Transverse colon (tissue), 4 donors: ENCODE results near the gene SLC36A2. TPM values are rescaled to one million over a fixed set of nuclear protein-coding genes. Genes with fewer than 3 reads are reported as not detected.

Source experiments
- DNase-seq: peaks from one replicate; pipeline ENCODE4 v3.0.0-alpha.2; 2019
- H3K27ac ChIP-seq, 4 donors: fragments of 200-600 bp; sonication (generic); 2 replicates each; pipeline ENCODE4 v1.5.1; 2016 to 2018; ENCODE audit warnings: inconsistent platforms in 4 of 4
- H3K27me3 ChIP-seq: fragments of 200-600 bp; sonication (generic); 2 replicates; pipeline ENCODE4 v1.5.1; 2017; ENCODE audit warnings: inconsistent platforms
- H3K36me3 ChIP-seq, 4 donors: fragments of 200-600 bp; sonication (generic); 2 replicates each; pipeline ENCODE4 v1.5.1; 2017 to 2019; ENCODE audit warnings: inconsistent platforms in 4 of 4
- H3K4me1 ChIP-seq, 4 donors: fragments of 200-600 bp; sonication (generic); 2 replicates each; pipeline ENCODE4 v1.5.1; 2017 to 2020; ENCODE audit warnings: inconsistent platforms in 4 of 4
- H3K4me3 ChIP-seq, 4 donors: fragments of 200-600 bp; sonication (generic); 1 replicate in 1 of 4; 2 replicates in 3 of 4; pipeline versions ENCODE4 v1.5.1 to v1.6.1; 2017 to 2019; ENCODE audit warnings: inconsistent platforms in 4 of 4
- H3K9me3 ChIP-seq, 2 donors: fragments of 200-600 bp; sonication (generic); 2 replicates each; pipeline ENCODE4 v1.5.1; 2017 to 2019; ENCODE audit warnings: inconsistent platforms in 2 of 2
- EP300 ChIP-seq: sonication (generic); formaldehyde crosslinking; IDR thresholded peaks from one replicate; pipeline ENCODE4 v1.6.1; 2017; ENCODE audit warnings: antibody characterized with exemption, low read depth
- POLR2A ChIP-seq: fragments of 450-650 bp; IDR thresholded peaks from one replicate; pipeline ENCODE4 v1.6.1; 2016; ENCODE audit warnings: antibody characterized with exemption, mild to moderate bottlenecking, moderate library complexity
- POLR2AphosphoS5 ChIP-seq, 3 donors: sonication (generic); formaldehyde crosslinking; IDR thresholded peaks; one replicate each; pipeline ENCODE4 v1.6.1; 2016; ENCODE audit warnings: antibody characterized with exemption in 3 of 3
- WGBS, 2 donors: methylation state at CpG; one replicate each; pipeline ENCODE4 v1.1.5; 2018; ENCODE audit warnings: low coverage in 1 of 2; 5-methylcytosine and 5-hydroxymethylcytosine counted together
- in situ Hi-C, 4 donors: fragments of 200-750 bp; cut with MboI; loops; one replicate each; pipeline versions ENCODE4 v1.15.0 to v1.15.1; 2017; ENCODE audit warnings: low sequenced_read_pairs in 3 of 4, low pct_ligation_motif_present in 1 of 4, low pct_unique_long_range_greater_than_20kb in 1 of 4
- intact Hi-C: fragments of 100-400 bp; cut with DNase I; formaldehyde crosslinking; loops from one replicate; pipeline ENCODE4 v1.15.1; 2023; ENCODE audit warnings: low total_unique reads
- total RNA-seq, 4 donors: library from RNA; depleted of rRNA; stranded (reverse); fragments of >200 nt; gene quantifications; one replicate each; pipeline ENCODE4 v1.1.0, GENCODE V29; 2016
- TF ChIP-seq, protein P1 (sequence below), 5 experiments: fragments of 200-600 bp in 3 of 5; fragments of 450-650 bp in 2 of 5; sonication (generic) in 3 of 5; IDR thresholded peaks; 1 replicate in 2 of 5; 2 replicates in 3 of 5; pipeline ENCODE4 v1.5.1; 2016 to 2017; ENCODE audit warnings: antibody characterized with exemption in 5 of 5, inconsistent platforms in 3 of 5, mild to moderate bottlenecking in 2 of 5, moderate library complexity in 1 of 5

Gene SLC36A2
- total RNA-seq, 4 donors from 2014 or later = not detected

GRCh38 chr5:151340004-151340403 is 7.4 kb downstream of the SLC36A2 start:
- Histone ChIP-seq H3K36me3 (no peaks in the 10 kb centered on the region), H3K4me1 (no peaks in the 10 kb centered on the region), H3K9me3 (no peaks in the 10 kb centered on the region), H3K4me3 (no peak overlapping the region), H3K27me3 (peaks cover 16% of the 10 kb centered on the region), H3K27ac (no peak overlapping the region)
- in situ Hi-C loops = no loop called here
- TF ChIP-seq, protein P1, sequence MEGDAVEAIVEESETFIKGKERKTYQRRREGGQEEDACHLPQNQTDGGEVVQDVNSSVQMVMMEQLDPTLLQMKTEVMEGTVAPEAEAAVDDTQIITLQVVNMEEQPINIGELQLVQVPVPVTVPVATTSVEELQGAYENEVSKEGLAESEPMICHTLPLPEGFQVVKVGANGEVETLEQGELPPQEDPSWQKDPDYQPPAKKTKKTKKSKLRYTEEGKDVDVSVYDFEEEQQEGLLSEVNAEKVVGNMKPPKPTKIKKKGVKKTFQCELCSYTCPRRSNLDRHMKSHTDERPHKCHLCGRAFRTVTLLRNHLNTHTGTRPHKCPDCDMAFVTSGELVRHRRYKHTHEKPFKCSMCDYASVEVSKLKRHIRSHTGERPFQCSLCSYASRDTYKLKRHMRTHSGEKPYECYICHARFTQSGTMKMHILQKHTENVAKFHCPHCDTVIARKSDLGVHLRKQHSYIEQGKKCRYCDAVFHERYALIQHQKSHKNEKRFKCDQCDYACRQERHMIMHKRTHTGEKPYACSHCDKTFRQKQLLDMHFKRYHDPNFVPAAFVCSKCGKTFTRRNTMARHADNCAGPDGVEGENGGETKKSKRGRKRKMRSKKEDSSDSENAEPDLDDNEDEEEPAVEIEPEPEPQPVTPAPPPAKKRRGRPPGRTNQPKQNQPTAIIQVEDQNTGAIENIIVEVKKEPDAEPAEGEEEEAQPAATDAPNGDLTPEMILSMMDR (IDR thresholded peaks at IDR 0.05) = no peak
- TF ChIP-seq POLR2A (no peak), POLR2AphosphoS5 (IDR thresholded peaks at IDR 0.05) (no peak), EP300 (no peak)
- WGBS, 2 donors = 58 to 71% methylated on average over 3 of the region's 3 CpGs
- DNase-seq = no peak
- intact Hi-C loops = loop anchor here (5.0 kb wide), 1 partner anchor 1228 kb away; no protein-coding TSS in a partner anchor

- DNase-seq = no peak
- 75% methylated on average over 4 of the region's 4 CpGs for WGBS, 2 donors
- H3K4me1 ChIP-seq = no peaks in the 10 kb centered on the region
- peaks cover 4% of the 10 kb centered on the region for H3K27me3 ChIP-seq
- no peak overlapping the region for H3K27ac ChIP-seq
- in situ Hi-C loops (no loop called here), intact Hi-C loops (no loop called here)
- H3K9me3 ChIP-seq = no peaks in the 10 kb centered on the region
- no peak for TF ChIP-seq POLR2A
- TF ChIP-seq, protein P1 (IDR thresholded peaks at IDR 0.05) = no peak
- TF ChIP-seq POLR2AphosphoS5 (IDR thresholded peaks at IDR 0.05) = no peak
- TF ChIP-seq EP300 = no peak
- H3K4me3 ChIP-seq = no peak overlapping the region
- H3K36me3 ChIP-seq = no peaks in the 10 kb centered on the region
Measured at GRCh38 chr5:151338734-151339133, 8.6 kb downstream of the SLC36A2 start.

GRCh38 chr5:151332857-151333256 is 14.5 kb downstream of the SLC36A2 start:
- in situ Hi-C loops = no loop called here
- no peak overlapping the region for H3K4me3 ChIP-seq
- DNase-seq = no peak
- H3K9me3 ChIP-seq = no peaks in the 10 kb centered on the region
- H3K36me3 ChIP-seq = no peaks in the 10 kb centered on the region
- WGBS, 2 donors = 72 to 100% methylated on average over 1 to 2 of the region's 2 CpGs
- H3K27ac ChIP-seq = no peak overlapping the region
- intact Hi-C loops = no loop called here
- TF ChIP-seq POLR2A (no peak), EP300 (no peak), POLR2AphosphoS5 (IDR thresholded peaks at IDR 0.05) (no peak)
- TF ChIP-seq, protein P1 (IDR thresholded peaks at IDR 0.05) = no peak
- no peaks in the 10 kb centered on the region for H3K4me1 ChIP-seq
- H3K27me3 ChIP-seq = no peaks in the 10 kb centered on the region

- no peaks in the 10 kb centered on the region for H3K9me3 ChIP-seq
- intact Hi-C loops = no loop called here
- no peak for DNase-seq
- WGBS, 2 donors = 74 to 88% methylated on average over 4 of the region's 4 CpGs
- no peaks in the 10 kb centered on the region for H3K4me1 ChIP-seq
- H3K27me3 ChIP-seq = no peaks in the 10 kb centered on the region
- H3K4me3 ChIP-seq = no peak overlapping the region
- in situ Hi-C loops = no loop called here
- H3K27ac ChIP-seq = no peak overlapping the region
- TF ChIP-seq, protein P1 (IDR thresholded peaks at IDR 0.05) = no peak
- TF ChIP-seq EP300 = no peak
- no peak for TF ChIP-seq POLR2A
- TF ChIP-seq POLR2AphosphoS5 (IDR thresholded peaks at IDR 0.05) = no peak
- H3K36me3 ChIP-seq = no peaks in the 10 kb centered on the region
Measured at GRCh38 chr5:151328734-151329133, 18.6 kb downstream of the SLC36A2 start.
